HG03521 (cell line): ENCODE results near the gene ZBBX.
"Not testable (repeated sequence)": the region's sequence is repeated elsewhere in the genome, so short reads cannot be mapped to it uniquely, and the experiment has no call there.

Experiments used
- ATAC-seq: cut with Tn5 transposase; IDR thresholded peaks from one replicate; pipeline ENCODE4 v1.9.1; 2021; ENCODE audit warnings: mild to moderate bottlenecking, moderate library complexity; ENCODE audit not compliant: unreplicated experiment

Gene ZBBX, protein sequence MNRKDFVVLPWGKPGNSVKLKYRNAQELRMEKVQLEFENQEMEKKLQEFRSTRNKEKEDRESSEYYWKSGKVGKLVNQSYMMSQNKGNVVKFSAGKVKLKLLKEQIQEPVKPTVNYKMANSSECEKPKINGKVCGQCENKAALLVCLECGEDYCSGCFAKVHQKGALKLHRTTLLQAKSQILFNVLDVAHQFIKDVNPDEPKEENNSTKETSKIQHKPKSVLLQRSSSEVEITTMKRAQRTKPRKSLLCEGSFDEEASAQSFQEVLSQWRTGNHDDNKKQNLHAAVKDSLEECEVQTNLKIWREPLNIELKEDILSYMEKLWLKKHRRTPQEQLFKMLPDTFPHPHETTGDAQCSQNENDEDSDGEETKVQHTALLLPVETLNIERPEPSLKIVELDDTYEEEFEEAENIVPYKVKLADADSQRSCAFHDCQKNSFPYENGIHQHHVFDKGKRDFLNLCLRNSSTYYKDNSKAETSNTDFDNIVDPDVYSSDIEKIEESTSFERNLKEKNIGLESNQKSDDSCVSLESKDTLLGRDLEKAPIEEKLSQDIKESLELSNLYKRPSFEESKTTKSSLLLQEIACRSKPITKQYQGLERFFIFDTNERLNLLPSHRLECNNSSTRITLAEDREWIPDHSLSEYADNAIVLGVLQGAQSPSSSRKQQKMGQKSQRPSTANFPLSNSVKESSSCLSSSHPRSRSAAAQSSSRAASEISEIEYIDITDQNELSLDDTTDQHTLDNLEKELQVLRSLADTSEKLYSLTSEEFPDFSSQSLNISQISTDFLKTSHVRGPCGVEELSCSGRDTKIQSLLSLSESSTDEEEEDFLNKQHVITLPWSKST

GRCh38 chr3:167380004-167380689, at the start of gene ZBBX:
Gene ZBBX (minus strand): TSS chr3:167380297. CDS start chr3:167372901, 7,396 bp downstream.
- ATAC-seq = peak; percentile 100

DNA sequence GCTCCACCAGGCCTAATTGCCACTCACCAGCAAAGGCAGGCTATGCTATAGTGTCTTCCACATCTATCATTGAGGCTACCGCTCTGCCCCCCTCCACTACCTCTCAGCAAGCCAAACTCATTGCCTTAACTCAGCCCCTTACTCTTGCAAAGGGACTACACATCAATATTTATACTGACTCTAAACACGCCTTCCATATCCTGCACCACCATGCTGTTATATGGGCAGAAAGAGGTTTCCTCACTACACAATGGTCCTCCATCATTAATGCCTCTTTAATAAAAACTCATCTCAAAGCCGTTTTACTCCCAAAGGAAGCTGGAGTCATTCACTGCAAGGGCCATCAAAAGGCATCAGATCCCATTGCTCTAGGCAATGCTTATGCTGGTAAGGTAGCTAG, 46.9 kb upstream of the ZBBX start:
- ATAC-seq = not testable (repeated sequence)

GRCh38 chr3:167422396-167422795, 42.3 kb upstream of the ZBBX start:
- ATAC-seq = not testable (repeated sequence)

GRCh38 chr3:167409611-167410010, 29.5 kb upstream of the ZBBX start:
- no peak for ATAC-seq

- ATAC-seq = no peak
Observed at GRCh38 chr3:167406876-167407492, 26.9 kb upstream of the ZBBX start.

DNA sequence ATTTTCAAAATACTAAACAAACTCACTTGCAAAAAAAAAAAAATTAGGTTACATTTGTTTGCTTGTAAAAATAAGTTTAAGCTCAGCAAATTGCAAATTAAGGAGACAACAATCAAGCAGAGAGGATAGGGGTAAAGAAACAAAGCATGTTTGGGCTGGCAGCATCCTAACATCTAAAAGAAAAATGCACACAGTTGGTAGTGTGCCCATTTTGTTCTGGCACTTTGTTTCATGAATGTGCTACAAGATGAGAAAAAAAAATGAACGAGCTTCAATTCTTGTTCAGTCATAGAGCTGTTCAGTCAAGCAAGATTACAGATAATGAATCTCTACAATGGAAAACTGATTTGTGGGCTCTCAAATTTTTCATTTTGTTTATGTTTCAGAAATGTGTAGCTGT, 17.7 kb upstream of the ZBBX start:
- ATAC-seq = no peak

GRCh38 chr3:167396075-167396474, 16.0 kb upstream of the ZBBX start:
- ATAC-seq = no peak

DNA sequence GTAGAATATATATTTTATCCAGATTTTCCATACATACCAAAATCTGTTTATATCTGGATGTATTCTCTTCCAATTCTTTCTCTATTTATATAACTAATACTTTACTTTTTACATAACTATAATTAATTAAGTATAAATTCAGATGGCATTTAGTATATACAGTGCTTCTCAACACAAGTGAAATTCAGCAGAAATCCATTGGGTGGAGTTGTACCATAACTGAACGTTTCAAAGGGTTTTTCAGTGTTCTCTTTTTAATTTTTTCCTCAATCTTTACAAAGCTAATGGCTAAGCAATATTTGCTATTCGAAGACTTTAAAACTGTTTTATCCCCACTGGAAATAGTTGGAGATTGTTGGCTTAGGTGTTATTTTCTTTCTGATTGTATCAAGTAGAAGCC, 13.9 kb upstream of the ZBBX start:
- no peak for ATAC-seq

DNA sequence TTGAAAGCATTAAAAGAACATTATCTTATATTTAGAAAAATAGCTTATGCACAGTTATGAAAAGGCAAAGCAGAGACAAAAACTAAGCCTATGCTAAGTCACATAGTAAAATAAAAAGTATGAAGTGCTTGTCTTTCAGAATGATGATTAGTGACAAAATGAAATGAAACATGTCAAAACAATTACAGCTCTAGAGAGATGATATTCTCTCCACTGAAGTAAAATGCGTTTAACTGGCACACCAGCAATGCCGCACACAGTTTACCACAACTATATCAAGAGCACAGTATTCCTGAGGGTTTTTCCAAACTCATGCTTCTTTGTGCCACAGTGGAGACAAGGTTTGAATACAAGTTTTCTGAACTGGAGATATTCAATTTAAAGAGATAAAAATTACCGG, 2.1 kb upstream of the ZBBX start:
- ATAC-seq = no peak

GRCh38 chr3:167375478-167375877, 4.6 kb downstream of the ZBBX start:
- no peak for ATAC-seq

GRCh38 chr3:167372138-167372537, 8.0 kb downstream of the ZBBX start:
- no peak for ATAC-seq

DNA sequence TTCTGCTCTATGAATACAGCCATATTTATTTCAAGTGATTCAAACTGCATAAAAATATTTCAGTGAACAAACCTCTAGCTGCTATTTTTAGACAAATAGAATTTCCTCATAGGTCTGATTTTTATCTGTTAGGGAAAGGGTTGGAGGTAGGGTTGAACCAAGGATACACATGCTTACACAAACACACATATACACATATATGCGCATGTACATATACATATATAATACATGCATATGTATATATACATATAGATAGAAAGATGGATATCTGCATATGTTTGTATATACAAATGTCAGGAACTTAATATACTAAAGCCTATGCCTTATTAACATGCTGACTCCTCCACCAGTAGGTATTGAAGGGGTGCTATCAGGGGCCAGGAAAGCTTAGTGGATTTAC, 18.1 kb downstream of the ZBBX start:
- ATAC-seq = no peak

- no peak for ATAC-seq
Observed at GRCh38 chr3:167361306-167361705, 18.8 kb downstream of the ZBBX start.

GRCh38 chr3:167355446-167355845, 24.7 kb downstream of the ZBBX start:
- no peak for ATAC-seq

DNA sequence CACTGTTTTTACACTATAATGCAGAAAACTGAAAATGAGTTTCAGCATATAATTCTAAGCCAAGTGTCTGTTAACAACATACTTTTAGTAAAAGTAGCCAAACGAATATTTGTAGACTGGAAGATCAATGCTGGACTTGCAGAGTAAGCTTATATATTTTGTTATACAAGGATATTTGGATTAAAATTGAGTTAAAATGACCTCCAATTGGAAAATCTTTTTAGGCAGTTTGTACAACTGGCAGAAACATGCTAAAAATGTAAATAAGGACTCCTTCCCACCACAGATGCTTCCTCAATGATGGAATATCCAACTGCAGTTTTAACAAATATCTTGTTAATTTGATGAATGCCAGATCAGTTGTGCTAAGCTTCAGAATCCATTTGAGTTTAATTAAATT, 25.3 kb downstream of the ZBBX start:
- no peak for ATAC-seq

GRCh38 chr3:167350245-167350862, 29.7 kb downstream of the ZBBX start:
- ATAC-seq = no peak

DNA sequence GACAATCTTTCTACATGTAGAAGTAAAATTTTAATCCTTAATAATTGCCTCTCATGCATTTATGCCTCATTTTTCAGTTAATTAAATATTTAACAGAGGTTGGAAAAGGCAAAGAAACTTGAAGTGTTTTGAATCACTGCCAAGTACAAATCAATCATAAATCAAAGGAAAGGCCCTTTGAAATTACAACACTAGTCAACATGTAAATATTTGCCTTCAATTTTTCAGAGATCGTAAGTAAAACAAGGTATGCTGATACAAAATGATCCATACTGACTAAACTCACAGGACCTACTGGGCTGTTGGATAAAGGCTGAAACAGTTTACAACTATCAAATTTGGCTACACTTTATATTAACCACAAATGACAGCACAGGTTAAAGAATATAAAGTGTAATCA, 33.9 kb downstream of the ZBBX start:
- ATAC-seq = no peak

DNA sequence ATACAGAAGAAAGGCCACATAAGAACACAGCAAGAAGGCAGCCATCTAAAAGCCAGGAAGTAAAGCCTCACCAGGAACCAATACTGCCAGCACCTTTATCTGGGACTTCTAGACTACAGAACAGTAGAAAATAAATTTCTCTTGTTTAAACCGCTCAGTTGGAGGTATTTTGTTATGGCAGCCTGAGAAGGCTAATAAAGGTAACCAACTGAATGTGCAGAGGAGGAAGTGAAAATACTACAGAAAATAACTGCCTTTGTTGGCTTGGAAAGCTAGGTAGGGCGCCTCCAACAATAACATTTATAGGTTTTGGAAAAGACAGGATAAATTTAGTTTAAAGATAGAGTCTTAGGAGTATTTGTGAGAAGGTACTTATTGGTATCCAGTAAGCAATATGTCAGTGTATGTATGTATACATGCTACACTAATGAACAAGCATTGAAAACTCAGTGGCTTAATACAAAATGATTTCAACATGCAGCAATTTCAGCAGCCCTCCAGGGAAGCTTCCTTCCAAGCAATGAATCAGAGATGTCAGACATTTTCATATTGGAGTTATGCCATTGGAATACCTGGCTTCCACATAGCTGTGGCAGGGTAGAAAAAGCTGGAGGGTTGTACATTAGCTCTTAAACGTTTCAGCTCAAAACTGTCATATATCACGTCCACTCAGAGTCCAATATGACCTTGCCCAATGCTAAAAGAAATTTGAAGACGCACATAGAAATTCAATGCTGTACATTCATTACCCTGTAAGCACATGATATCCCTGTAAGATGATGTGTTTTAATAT, 48.9 kb downstream of the ZBBX start:
- ATAC-seq = no peak

DNA sequence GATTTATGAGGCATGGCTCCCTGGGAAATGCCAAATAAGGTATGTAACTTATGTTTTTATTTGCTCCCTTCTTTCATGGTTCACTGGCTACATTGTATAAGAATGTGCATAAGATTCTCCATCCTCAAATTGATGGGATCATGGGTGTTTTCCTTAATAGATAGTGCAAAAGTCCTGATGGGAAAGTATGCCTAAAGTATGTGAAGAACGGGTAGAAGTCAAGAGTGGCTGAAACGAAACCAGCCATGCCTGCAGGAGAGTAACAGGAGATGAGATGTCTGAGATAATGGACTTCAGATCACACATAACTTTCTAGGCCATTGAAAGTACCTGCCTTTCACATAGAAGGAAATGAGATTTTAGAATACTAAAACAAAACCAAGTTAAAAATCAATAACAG, 56.5 kb downstream of the ZBBX start:
- ATAC-seq = no peak
